Islet of Langerhans (tissue), 1 donor: ENCODE measurements around the gene TOP3A.

ENCODE experiments used
- FAIRE-seq: peaks from one replicate; lab custom pipeline; 2011; peaks lifted over from hg19 to GRCh38; lab: Jason Lieb, UNC

Gene TOP3A

GRCh38 chr17:18253947-18254821 lies 60.6 kb downstream of the TOP3A start:
- FAIRE-seq = no peak

- FAIRE-seq = no peak
Observed at GRCh38 chr17:18253187-18253884, 61.5 kb downstream of the TOP3A start.

GRCh38 chr17:18252160-18252559 lies 62.6 kb downstream of the TOP3A start:
- FAIRE-seq = no peak

- no peak for FAIRE-seq
Observed at GRCh38 chr17:18251204-18251603, 63.6 kb downstream of the TOP3A start.

GRCh38 chr17:18250708-18251107 lies 64.1 kb downstream of the TOP3A start:
- FAIRE-seq = no peak

GRCh38 chr17:18250259-18250658 lies 64.5 kb downstream of the TOP3A start:
- FAIRE-seq = no peak

- FAIRE-seq = no peak
Observed at GRCh38 chr17:18248811-18249210, 66.0 kb downstream of the TOP3A start.

- no peak for FAIRE-seq
Observed at GRCh38 chr17:18248300-18248731, 66.5 kb downstream of the TOP3A start.

- FAIRE-seq = no peak
Observed at GRCh38 chr17:18247613-18248001, 67.2 kb downstream of the TOP3A start.

- no peak for FAIRE-seq
Observed at GRCh38 chr17:18246880-18247612, 67.7 kb downstream of the TOP3A start.

- FAIRE-seq = no peak
Observed at GRCh38 chr17:18246109-18246725, 68.6 kb downstream of the TOP3A start.

GRCh38 chr17:18245038-18245776 lies 69.6 kb downstream of the TOP3A start:
- no peak for FAIRE-seq

GRCh38 chr17:18241229-18241871 lies 73.4 kb downstream of the TOP3A start:
- no peak for FAIRE-seq

- FAIRE-seq = no peak
Observed at GRCh38 chr17:18240449-18240848, 74.3 kb downstream of the TOP3A start.

- no peak for FAIRE-seq
Observed at GRCh38 chr17:18238299-18238698, 76.5 kb downstream of the TOP3A start.

GRCh38 chr17:18237461-18237860 lies 77.3 kb downstream of the TOP3A start:
- FAIRE-seq = no peak

GRCh38 chr17:18236494-18236893 lies 78.3 kb downstream of the TOP3A start:
- no peak for FAIRE-seq

GRCh38 chr17:18235743-18236256 lies 79.0 kb downstream of the TOP3A start:
- no peak for FAIRE-seq

- FAIRE-seq = no peak
Observed at GRCh38 chr17:18234853-18235380, 79.9 kb downstream of the TOP3A start.

GRCh38 chr17:18233803-18234518 lies 80.8 kb downstream of the TOP3A start:
- no peak for FAIRE-seq
